GM23248 (cell line): Measurements from ENCODE around the gene ARHGAP45. TPM values are rescaled to one million over a fixed set of nuclear protein-coding genes. Genes with fewer than 3 reads are reported as not detected.

Experiments
- DNase-seq: peaks from one replicate; pipeline ENCODE4 v3.0.0-alpha.2; 2015
- H2AFZ ChIP-seq: fragments of 200-600 bp; sonication (generic); 2 replicates; pipeline ENCODE4 v1.6.1; 2016; ENCODE audit warnings: antibody characterized with exemption
- H3F3A ChIP-seq: fragments of 200-600 bp; sonication (generic); 2 replicates; pipeline ENCODE4 v1.6.1; 2016; ENCODE audit warnings: mild to moderate bottlenecking, antibody characterized with exemption, mixed run types; ENCODE audit not compliant: insufficient read depth
- H3K27ac ChIP-seq: fragments of 200-600 bp; sonication (generic); 2 replicates; pipeline ENCODE4 v1.5.1; 2016; ENCODE audit warnings: mild to moderate bottlenecking
- H3K27me3 ChIP-seq: fragments of 200-600 bp; sonication (generic); replicated peaks from 2 replicates; pipeline ENCODE4 v1.6.1; 2016; ENCODE audit warnings: mild to moderate bottlenecking; ENCODE audit not compliant: insufficient read depth
- H3K36me3 ChIP-seq: fragments of 200-600 bp; sonication (generic); 2 replicates; pipeline ENCODE4 v1.6.1; 2016; ENCODE audit warnings: low read depth, mild to moderate bottlenecking
- H3K4me1 ChIP-seq: fragments of 200-600 bp; sonication (generic); 2 replicates; pipeline ENCODE4 v1.6.1; 2016; ENCODE audit warnings: mild to moderate bottlenecking; ENCODE audit not compliant: insufficient read depth
- H3K4me2 ChIP-seq: fragments of 200-600 bp; sonication (generic); one replicate; pipeline ENCODE4 v1.6.1; 2016; ENCODE audit warnings: mild to moderate bottlenecking; ENCODE audit not compliant: unreplicated experiment
- H3K4me3 ChIP-seq: fragments of 200-600 bp; sonication (generic); 2 replicates; pipeline ENCODE4 v1.5.1; 2016; ENCODE audit warnings: mild to moderate bottlenecking
- H3K79me2 ChIP-seq: fragments of 200-600 bp; sonication (generic); 2 replicates; pipeline ENCODE4 v1.6.1; 2016; ENCODE audit warnings: mild to moderate bottlenecking; ENCODE audit not compliant: insufficient read depth
- H3K9ac ChIP-seq: fragments of 200-600 bp; sonication (generic); 2 replicates; pipeline ENCODE4 v1.6.1; 2016; ENCODE audit warnings: mild to moderate bottlenecking
- H3K9me2 ChIP-seq: fragments of 200-600 bp; sonication (generic); 2 replicates; pipeline ENCODE4 v1.6.1; 2016; ENCODE audit warnings: mixed run types, mild to moderate bottlenecking, moderate library complexity; ENCODE audit not compliant: insufficient read depth
- H3K9me3 ChIP-seq: fragments of 200-600 bp; sonication (generic); one replicate; pipeline ENCODE4 v1.6.1; 2017; ENCODE audit warnings: low read depth
- H4K20me1 ChIP-seq: fragments of 200-600 bp; sonication (generic); 2 replicates; pipeline ENCODE4 v1.6.0; 2016; ENCODE audit not compliant: insufficient read depth
- EZH2 ChIP-seq: fragments of 200-600 bp; sonication (generic); IDR thresholded peaks from 2 replicates; pipeline ENCODE4 v1.6.1; 2018; ENCODE audit warnings: antibody characterized with exemption, mild to moderate bottlenecking; ENCODE audit not compliant: insufficient read depth, poor library complexity, severe bottlenecking
- EZH2phosphoT487 ChIP-seq: fragments of 200-600 bp; sonication (generic); IDR thresholded peaks from 2 replicates; pipeline ENCODE4 v1.6.1; 2018; ENCODE audit warnings: antibody characterized with exemption, moderate library complexity, mild to moderate bottlenecking, low read depth; ENCODE audit not compliant: insufficient read depth
- WGBS, 2 experiments: methylation state at CpG; one replicate each; pipeline ENCODE4 v1.1.6; 2015 to 2017; ENCODE audit warnings: low lambda C conversion rate in 2 of 2, low coverage in 1 of 2; ENCODE audit errors: missing lambda C conversion rate in 2 of 2; 5-methylcytosine and 5-hydroxymethylcytosine counted together
- in situ Hi-C: fragments of 300-500 bp; cut with MboI; formaldehyde crosslinking; loops from 2 replicates; pipeline ENCODE4 v1.15.0; 2020
- polyA plus RNA-seq: library from polyadenylated mRNA; unstranded; fragments of >200 nt; fragmentation: Nextera tagmentation; extraction: Ambion mirVana; gene quantifications from 2 replicates; pipeline ENCODE4 v1.2.1, GENCODE V29; 2016
- total RNA-seq: library from RNA; depleted of rRNA; stranded (reverse); fragments of >200 nt; shearing (Covaris generic); gene quantifications from 2 replicates; pipeline ENCODE4 v1.2.3, GENCODE V29; 2014

The ARHGAP45 gene
- total and polyA plus RNA-seq, 2 experiments from 2014 or later, result 3.5 to 6.3 TPM

DNA sequence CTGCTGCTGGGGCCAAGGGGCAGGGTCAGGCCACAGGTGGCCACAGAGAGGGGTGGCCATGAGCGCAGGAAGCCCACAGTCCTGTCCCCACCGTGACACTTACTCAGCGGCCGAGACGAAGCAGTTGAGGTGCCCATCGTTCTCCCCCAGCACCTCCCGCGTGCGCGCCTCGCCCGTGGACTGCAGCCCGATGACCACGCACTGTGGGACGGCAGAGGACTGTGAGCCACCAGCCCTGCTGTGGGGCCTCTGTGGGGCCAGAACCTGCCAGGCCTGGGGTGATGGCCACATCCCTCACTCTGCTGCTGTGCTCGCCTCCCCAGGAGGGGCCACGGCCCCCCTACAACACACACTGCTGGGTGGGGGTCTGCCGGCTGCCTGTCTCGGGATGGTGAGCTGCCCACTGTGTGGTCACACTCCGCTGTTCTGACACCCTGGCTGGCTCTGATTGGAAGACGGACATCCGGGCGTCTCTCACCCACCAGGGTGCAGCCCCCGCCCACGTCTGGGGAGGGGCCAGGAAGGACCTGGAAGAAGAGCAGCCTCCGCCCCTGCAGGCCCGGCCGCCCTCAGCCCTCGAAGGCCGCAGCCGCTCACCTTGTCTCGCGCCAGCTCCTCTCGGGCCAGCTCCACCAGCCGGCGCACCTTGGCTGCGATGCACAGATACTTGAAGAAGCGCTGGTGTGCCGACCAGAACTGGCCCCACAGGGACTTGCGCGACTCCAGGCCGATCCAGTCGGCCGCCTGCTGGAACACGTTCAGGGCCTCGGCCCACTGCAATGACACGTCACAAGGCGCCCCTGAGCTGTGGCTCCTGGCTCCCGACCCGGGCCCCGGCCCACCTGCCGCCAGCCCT is 50.0 kb downstream of the ARHGAP45 start:
- H3K4me2 ChIP-seq, result no peak overlapping the region
- H3F3A ChIP-seq, result peaks cover 6% of the 10 kb centered on the region
- H3K27ac ChIP-seq, result no peak overlapping the region
- no peaks in the 10 kb centered on the region for H3K4me1 ChIP-seq
- no peaks in the 10 kb centered on the region for H4K20me1 ChIP-seq
- H3K27me3 ChIP-seq, result no peaks in the 10 kb centered on the region
- 92% methylated on average over 44 to 52 of the region's 52 CpGs for WGBS, 2 experiments
- H3K4me3 ChIP-seq, result no peak overlapping the region
- H3K9me3 ChIP-seq, result no peaks in the 10 kb centered on the region
- H3K79me2 ChIP-seq, result peaks cover 47% of the 10 kb centered on the region
- H3K9ac ChIP-seq, result no peak overlapping the region
- no peaks in the 10 kb centered on the region for H3K9me2 ChIP-seq
- in situ Hi-C loops, result loop anchor here (5.0 kb wide), 1 partner anchor 85 kb away; no protein-coding TSS in a partner anchor
- H2AFZ ChIP-seq, result no peak overlapping the region
- no peak for DNase-seq
- H3K36me3 ChIP-seq, result peaks cover 63% of the 10 kb centered on the region; the same call in 1 of the 2 replicates
- TF ChIP-seq EZH2, result no peak
- TF ChIP-seq EZH2phosphoT487, result no peak

DNA sequence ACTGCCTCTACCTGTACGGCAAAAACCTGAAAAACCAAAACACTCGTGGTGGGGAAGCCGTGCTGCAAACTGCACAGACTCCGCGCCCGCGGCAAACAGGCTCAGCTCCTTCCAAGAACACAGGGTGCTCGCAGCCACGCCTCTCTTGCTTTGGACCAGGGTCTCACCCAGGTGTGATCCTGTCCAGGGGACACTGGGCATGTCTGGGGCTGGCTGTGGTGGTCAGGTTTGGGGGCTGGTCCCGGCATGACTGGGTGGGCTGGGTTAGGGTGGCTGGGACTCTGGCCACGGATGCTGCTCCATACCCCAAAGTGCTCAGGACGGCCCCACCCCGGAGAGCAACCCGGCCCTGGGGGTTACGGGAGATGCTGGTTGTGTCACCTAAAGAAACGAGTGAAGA is 50.7 kb downstream of the ARHGAP45 start:
- peaks cover 6% of the 10 kb centered on the region for H3F3A ChIP-seq
- no peaks in the 10 kb centered on the region for H4K20me1 ChIP-seq
- H3K9me2 ChIP-seq, result no peaks in the 10 kb centered on the region
- H3K79me2 ChIP-seq, result peaks cover 50% of the 10 kb centered on the region
- H3K4me1 ChIP-seq, result no peaks in the 10 kb centered on the region
- no peak overlapping the region for H3K27ac ChIP-seq
- in situ Hi-C loops, result loop anchor here (5.0 kb wide), 1 partner anchor 85 kb away; no protein-coding TSS in a partner anchor
- H3K4me3 ChIP-seq, result no peak overlapping the region
- WGBS, 2 experiments, result 87 to 93% methylated on average over 13 to 16 of the region's 16 CpGs
- no peak overlapping the region for H3K4me2 ChIP-seq
- H3K9ac ChIP-seq, result no peak overlapping the region
- TF ChIP-seq EZH2phosphoT487 (no peak), EZH2 (no peak)
- DNase-seq, result no peak
- peaks cover 62% of the 10 kb centered on the region; the same call in 1 of the 2 replicates for H3K36me3 ChIP-seq
- H2AFZ ChIP-seq, result no peak overlapping the region
- no peaks in the 10 kb centered on the region for H3K9me3 ChIP-seq
- no peaks in the 10 kb centered on the region for H3K27me3 ChIP-seq

DNA sequence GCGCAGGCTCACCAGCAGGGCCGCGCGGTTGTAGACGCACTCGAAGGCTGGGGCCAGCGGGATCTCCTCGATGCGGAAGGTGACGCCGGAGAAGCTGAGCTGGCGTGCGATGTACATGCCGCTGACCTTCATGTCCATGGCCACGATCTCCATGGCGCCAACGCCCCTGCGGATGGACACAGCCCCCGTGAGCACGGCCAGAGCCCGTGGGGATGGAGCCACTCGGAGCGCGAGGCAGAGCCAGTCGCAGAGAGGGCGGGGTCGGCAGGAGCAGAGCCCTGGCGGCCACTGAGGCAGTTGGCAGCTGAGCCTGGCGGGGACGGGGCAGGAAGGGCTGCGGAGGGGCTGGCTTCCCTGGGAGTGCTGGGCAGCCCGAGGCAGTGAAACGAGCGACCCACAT is 52.0 kb downstream of the ARHGAP45 start:
- Histone ChIP-seq H3K79me2 (peaks cover 62% of the 10 kb centered on the region), H3K4me2 (no peak overlapping the region), H3K4me1 (no peaks in the 10 kb centered on the region), H3K27me3 (no peaks in the 10 kb centered on the region), H3K9ac (no peak overlapping the region), H3K9me3 (no peaks in the 10 kb centered on the region), H3K36me3 (peaks cover 60% of the 10 kb centered on the region; the same call in 1 of the 2 replicates), H3F3A (peaks cover 6% of the 10 kb centered on the region), H3K9me2 (no peaks in the 10 kb centered on the region), H2AFZ (no peak overlapping the region), H3K4me3 (no peak overlapping the region), H3K27ac (no peak overlapping the region), H4K20me1 (no peaks in the 10 kb centered on the region)
- TF ChIP-seq EZH2phosphoT487, result no peak
- TF ChIP-seq EZH2, result no peak
- no peak for DNase-seq
- in situ Hi-C loops, result loop anchor here (5.0 kb wide), 1 partner anchor 83 kb away; no protein-coding TSS in a partner anchor
- 93 to 97% methylated on average over 31 to 34 of the region's 34 CpGs for WGBS, 2 experiments

- Histone ChIP-seq H4K20me1 (no peaks in the 10 kb centered on the region), H2AFZ (no peak overlapping the region), H3K4me3 (no peak overlapping the region), H3K9ac (no peak overlapping the region), H3K9me2 (no peaks in the 10 kb centered on the region), H3K9me3 (no peaks in the 10 kb centered on the region), H3F3A (peaks cover 6% of the 10 kb centered on the region), H3K79me2 (peaks cover 69% of the 10 kb centered on the region), H3K36me3 (peaks cover 58% of the 10 kb centered on the region; the same call in 1 of the 2 replicates), H3K27ac (no peak overlapping the region), H3K4me1 (no peaks in the 10 kb centered on the region), H3K4me2 (no peak overlapping the region), H3K27me3 (no peaks in the 10 kb centered on the region)
- no peak for TF ChIP-seq EZH2
- TF ChIP-seq EZH2phosphoT487, result no peak
- DNase-seq, result no peak
- in situ Hi-C loops, result loop anchor here (5.0 kb wide), 1 partner anchor 83 kb away; no protein-coding TSS in a partner anchor
- 89 to 90% methylated on average over 40 to 48 of the region's 50 CpGs for WGBS, 2 experiments
Measured at GRCh38 chr19:1119475-1120217, 52.7 kb downstream of the ARHGAP45 start.
